ENCODE measurements around the gene PPFIA4.

The PPFIA4 gene

DNA sequence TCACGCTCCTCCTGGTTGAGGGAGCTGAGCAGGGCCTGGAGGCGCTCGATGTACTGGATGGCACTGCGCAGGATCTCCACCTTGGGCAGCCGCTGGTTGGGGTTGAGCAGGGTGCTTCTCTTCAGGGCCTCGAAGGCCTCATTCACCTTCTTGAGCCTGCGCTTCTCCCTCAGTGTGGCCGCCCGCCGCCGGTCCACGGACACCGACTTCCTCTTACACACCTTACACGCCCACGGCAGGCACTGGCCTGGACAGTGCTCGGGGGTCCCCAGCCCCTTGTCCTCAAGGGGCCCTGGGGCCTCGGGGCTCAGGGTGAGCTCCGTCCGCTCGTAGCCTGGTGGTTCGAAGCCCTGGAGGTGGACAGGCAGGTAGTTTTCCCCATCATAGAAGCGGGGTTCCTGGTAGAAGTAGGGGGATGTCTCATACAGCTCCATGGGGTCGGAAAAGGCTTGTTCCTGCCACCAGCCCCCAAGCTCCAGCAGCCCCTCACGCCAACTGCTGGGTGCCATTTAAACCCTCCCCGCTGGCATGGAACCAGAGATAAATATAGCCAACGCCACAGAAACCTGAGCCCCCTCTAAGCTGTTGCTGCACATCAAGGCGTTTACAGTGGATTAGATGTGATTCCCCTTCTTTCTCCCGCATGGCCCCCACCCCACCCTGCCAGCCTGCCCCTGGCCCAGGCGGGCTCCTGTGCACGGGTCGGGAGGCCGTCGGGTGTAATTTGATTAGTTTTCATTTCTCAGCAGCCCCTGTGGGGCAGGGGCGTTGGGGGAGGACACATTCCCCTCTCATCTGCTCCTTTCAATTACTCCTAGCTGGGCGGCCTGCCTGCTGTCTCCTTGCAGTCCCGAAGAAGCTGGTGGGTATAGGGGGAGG is 59.5 kb downstream of the PPFIA4 start, which contains the start of gene MYOG:
Gene MYOG (minus strand): TSS at position 485 of the 879 bp plus-strand sequence. CDS start 51 bp downstream, at position 434.
- DNase-seq: no peak

- no peak for DNase-seq
These were observed 60.9 kb downstream of the PPFIA4 start for GRCh38 chr1:203086992-203087763.

DNA sequence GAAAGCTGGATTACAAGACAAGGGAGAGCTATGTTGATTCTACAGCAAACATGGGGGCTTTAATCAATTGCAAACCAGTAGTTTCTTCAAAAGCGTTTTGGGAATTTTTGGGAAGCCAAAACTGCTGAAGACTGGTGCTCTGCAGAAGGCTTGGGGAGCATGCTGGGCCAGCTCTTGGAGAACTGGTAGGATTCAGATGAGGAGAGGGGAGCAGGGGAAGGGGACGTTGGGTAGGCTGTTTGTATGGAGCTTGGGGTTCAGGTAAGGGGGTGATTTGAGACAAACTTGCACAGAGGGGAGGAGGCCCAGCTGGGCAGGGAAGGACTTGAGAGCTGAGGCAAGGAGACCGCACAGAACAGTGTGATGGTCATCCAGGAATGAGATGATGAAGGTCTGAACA is 62.1 kb downstream of the PPFIA4 start:
- no peak for DNase-seq

DNA sequence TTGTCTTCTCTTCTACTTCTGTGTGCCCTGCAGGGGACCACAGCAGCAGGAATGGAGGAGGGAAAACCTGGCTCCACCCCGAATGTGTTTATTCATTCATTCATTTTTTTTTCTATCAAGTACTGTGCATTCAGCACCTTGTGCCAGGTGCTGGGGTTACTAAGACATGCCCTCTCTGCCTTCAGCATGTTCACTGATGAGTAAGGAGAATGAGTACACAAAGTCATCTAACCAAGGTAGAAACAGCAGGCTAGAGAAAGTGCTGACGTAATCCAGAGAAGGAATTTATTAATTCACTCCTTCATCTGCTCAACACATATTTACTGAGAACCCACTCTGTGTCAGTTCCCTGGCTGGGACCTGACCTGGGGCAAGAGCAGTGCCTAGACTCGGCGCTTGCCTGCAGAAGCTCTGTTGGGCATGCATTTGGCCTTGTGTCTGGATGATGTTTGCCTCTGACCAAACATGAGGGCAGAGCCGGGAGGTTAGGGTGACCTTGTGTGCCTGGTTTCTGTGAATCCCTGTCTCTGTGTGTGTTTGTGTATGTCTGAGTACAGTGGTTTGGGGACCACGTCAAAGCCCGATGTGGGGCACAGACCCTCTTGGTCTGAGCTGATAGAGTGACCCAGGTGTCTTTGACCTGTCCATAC is 62.8 kb downstream of the PPFIA4 start:
- no peak for DNase-seq

- DNase-seq: no peak
These were observed 63.4 kb downstream of the PPFIA4 start for GRCh38 chr1:203089651-203090045.

- no peak for DNase-seq
These were observed 64.3 kb downstream of the PPFIA4 start for GRCh38 chr1:203090421-203091198.

- DNase-seq: no peak
These were observed 64.8 kb downstream of the PPFIA4 start for GRCh38 chr1:203091199-203091477.

DNA sequence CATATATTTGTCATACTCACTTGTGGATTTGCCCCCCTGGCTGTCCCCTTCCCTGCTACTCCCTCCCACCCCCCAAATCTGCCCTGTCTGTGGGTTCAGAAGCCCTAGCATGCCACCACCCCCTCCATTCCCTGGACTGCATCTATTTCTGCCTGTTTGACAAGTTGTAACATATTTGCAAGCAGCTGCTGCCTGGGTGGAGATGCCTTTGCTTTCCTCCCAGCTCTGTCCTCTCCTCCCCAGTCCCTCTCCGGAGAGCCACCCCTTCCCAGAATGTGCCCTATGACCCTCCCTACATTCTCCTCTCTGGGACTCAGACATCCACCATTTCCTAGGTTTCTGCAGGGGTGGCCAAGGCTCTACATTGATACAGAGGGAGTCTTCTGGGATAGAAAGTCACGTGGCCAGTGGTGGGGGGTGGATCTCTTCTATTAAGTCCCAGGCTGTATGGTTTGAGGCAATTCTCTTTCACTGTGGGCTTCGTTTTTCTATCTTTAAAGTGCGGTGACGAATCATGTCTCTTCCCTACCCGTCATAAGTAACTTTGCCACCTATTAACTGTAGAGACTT is 65.6 kb downstream of the PPFIA4 start:
- no peak for DNase-seq

GRCh38 chr1:203093754-203094410 is 67.6 kb downstream of the PPFIA4 start:
- DNase-seq: no peak

DNA sequence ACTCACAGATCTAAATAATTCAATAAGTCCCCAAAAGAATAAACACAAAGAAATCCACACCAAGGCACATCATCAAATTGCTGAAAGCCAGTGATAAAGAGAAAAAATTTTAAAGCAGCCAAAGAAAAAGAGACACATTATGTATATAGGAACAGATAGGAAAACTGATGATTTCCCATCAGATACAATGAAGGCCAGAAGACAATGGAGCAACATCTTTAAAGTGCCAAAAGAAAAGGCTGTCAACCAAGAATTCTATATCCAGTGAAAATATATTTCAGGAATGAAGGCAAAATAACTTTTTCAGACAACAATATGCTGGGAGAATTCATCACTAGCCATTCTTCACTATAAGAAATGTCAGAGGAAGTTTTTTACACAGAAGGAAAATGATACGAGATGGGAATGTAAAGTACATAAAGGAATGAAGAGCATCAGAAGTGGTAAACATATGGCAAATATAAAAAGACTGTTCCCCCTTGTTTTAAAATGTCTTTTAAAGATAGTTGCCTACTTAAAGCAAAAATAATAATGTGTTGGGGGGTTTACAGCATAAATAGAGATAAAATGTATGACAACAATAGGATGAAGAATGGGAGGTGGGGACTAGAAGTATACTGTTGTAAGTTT is 68.9 kb downstream of the PPFIA4 start:
- DNase-seq: no peak

DNA sequence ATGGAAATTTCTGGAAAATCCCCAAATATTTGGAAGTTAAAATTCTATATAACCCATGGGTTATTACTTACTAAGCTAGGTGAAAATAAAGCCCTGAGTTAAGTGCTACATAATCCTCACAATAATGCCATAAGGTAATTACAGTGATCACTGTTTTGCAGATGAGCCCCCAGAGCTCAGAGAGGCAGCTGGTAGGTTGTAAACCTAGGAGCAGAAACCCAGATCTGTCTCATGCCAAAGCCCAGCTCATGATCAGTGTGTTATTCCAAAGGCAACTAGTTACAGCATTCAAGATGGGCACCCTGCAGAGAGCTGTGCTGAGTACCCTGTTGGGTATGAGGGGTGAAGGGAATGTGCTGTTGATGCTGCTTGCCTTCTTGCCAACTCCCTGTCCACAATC is 70.3 kb downstream of the PPFIA4 start:
- no peak for DNase-seq

GRCh38 chr1:203097001-203097400 is 70.7 kb downstream of the PPFIA4 start:
- no peak for DNase-seq

- no peak for DNase-seq
These were observed 72.2 kb downstream of the PPFIA4 start for GRCh38 chr1:203098445-203098844.

DNA sequence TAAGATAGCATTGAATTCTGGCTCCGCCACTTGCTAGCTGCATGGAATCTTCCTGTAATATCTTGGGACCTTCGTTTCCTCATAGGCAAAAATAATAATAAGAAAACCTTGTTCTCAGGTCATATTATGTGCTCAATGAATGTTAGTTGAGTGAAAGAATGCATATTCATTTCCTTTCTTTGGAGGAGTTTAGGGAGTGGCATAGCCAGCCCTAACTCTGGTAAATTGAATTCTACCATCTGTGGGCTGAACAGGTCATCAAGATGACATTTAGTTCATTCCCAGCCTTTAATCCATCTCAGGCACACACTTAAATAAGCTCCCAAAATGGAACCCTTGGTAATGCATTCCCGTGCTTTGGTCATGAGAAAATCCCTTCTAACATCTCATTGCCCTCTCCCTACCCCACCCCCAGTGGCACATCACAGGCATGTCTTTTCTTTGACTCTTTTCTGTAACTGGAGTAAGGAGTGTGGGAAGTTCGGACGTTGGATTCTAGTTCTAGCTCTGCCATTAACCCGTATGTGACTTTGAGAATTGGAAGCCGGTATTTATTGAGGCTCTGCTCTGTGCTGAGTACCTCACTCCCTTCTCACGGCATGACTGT is 72.7 kb downstream of the PPFIA4 start:
- DNase-seq: no peak

DNA sequence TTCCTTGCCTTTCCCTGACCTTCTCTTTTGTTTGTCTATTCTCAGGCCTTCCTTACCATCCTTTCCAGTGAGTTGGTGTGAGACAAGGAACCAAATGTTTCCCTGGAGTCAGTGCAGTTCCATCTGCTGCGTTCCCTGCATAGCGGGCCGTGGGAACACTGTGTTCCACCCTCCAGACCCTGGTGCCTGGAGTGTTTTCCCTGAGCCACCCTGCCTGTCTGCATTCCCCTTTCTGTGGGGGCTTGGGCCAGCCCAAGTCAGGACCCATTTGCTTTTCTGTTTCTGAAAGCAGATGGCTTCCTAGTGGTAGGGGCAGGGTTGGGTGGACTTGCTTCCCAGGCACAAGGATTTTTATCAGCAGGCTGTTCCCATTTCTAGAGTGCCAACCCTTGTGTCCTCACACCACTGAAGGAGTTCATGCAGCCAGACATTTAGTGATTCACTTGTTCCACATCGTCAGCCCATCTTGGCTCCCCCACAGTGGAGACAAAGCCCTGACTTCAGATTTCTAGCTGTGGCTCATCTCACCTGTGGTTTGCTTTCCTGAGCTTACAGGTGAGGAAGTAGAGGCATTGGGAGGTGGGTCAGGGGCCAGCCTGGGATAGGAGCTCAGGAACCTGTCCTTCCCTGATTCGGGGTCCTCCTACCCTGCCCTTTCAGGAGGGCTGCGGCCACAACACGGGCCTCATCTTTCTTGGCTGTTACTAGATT is 73.7 kb downstream of the PPFIA4 start:
- DNase-seq: no peak

DNA sequence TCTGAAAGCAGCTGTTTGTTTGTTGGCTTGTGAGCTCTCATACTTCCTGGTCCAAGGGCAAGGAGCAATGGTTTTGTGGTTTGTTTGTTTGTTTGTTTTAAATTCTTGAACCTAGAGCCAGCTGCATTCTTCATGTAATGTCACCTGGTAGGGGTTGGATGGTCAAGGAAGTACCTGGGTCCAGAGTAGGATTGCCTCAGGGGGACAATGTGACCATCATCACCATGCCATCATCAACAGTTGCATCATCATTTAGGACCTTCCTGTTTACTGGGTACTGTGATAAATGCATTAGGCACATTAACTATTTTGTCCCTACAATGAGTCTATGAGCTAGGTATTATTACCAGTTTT is 74.2 kb downstream of the PPFIA4 start:
- no peak for DNase-seq

DNA sequence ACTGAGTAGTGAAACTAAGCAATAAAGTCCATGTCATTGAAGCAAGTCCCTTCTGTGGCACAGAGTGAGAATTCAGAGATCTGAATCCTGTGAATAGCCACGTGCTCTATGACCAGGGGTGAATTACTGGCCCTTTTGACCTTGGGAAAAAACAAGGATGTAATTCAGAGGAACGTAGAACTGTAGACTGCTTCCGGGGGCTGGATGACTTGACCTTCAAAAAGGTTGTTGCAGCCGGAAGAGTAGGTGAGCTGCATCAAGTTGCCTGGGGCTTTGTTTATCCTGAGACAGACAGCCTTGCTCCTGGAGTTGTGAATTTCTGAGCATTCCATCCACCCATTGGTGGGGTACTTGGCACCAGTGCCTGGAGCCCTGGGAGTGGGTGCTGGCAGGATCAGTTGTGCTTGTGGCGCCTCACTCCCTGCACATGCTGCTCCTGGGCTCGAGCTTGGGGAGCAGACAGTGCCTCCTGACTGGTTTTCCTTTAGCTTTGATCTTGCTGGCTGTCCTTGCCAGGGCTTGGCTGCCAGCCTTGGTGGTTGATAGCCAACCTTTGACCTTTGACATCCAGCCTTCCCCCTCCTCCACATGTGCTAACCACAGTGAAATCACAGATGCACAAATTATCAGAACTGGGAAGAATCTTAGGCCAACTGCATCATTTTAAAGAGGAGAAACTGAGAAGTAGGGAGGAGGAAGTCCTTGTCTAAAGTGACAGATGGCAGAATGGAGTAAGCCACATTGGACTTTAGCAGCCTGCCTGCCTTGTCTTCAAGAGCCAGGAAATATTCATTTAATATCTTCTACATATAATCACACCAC is 75.7 kb downstream of the PPFIA4 start:
- DNase-seq: no peak

DNA sequence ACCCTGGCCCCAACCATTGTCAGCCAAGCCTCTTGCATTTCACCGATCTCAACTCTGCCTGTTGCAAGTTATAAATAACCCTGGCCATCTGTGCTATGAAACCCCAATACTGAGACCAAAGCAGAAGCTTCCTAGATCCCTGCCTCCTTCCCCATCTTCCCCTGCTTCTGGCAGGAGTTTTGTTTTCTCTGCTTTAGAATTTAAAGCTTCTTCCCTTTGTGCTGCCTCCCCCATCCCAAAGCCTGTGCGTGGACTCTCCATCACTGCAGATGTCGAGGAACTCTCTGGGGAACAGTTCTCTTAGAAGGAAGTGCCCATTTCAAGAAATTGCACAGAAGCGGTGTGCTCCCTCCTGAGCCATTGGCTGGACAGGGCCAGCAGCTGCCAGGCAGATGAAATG is 76.9 kb downstream of the PPFIA4 start:
- DNase-seq: no peak

DNA sequence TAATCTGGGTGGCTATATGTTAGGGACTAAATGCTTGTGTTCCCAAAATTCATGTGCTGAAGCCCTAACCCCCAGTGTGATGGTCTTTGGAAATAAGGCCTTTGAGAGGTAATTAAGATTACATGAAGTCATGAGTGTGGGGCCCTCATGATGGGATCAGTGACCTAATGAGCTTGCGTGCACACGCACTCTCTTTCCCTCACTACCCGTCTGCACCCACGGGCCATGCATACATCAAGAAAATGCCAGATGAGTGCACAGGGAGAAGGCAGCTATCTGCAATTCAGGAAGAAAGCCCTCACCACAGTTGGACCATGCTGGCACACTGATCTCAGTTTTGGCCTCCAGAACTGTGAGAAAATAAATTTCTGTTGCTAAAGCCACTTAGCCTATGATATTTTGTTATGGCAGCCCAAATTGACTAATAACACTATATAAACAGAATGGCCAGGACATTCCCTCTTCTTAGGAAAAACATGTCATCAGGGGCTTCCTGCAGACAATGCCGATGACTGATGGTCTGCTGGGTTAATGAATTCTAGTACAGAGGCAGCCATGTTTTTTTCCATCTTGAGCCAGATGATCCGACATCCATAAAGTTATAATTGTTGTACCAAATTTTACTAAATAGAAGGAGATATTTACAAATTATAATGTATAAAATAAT is 77.7 kb downstream of the PPFIA4 start:
- DNase-seq: no peak

All from 8988T (cell line).